GM21619 (cell line): ENCODE data around the gene RPL12.

ENCODE experiments used
- ATAC-seq: cut with Tn5 transposase; IDR thresholded peaks from one replicate; pipeline ENCODE4 v1.9.1; 2021; ENCODE audit not compliant: unreplicated experiment

The RPL12 gene

GRCh38 chr9:127406799-127407491 is 44.3 kb downstream of the RPL12 start:
- ATAC-seq: no peak

GRCh38 chr9:127405344-127406125 is 45.7 kb downstream of the RPL12 start:
- ATAC-seq: no peak

- ATAC-seq: no peak
Measured at GRCh38 chr9:127404631-127405030, 46.6 kb downstream of the RPL12 start.

- no peak for ATAC-seq
Measured at GRCh38 chr9:127403507-127404192, 47.6 kb downstream of the RPL12 start.

GRCh38 chr9:127402401-127403090 is 48.7 kb downstream of the RPL12 start:
- no peak for ATAC-seq

GRCh38 chr9:127399736-127400269 is 51.4 kb downstream of the RPL12 start:
- ATAC-seq: no peak

- no peak for ATAC-seq
Measured at GRCh38 chr9:127398715-127399400, 52.3 kb downstream of the RPL12 start.

GRCh38 chr9:127398275-127398647 is 52.9 kb downstream of the RPL12 start:
- ATAC-seq: no peak
